Parathyroid adenoma (tissue), 2 donors: ENCODE measurements around the gene POLR1G.

ENCODE experiments used
- H2AFZ ChIP-seq: fragments of 300-600 bp; sonication (generic); one replicate; pipeline ENCODE4 v1.7.0; 2017; ENCODE audit warnings: antibody characterized with exemption, mild to moderate bottlenecking
- H3K27ac ChIP-seq: fragments of 300-600 bp; sonication (generic); one replicate; pipeline ENCODE4 v1.7.0; 2017
- H3K27me3 ChIP-seq: fragments of 300-600 bp; sonication (generic); one replicate; pipeline ENCODE4 v1.7.0; 2017; ENCODE audit warnings: low read length; ENCODE audit not compliant: control insufficient read depth, insufficient read depth
- H3K36me3 ChIP-seq: fragments of 300-600 bp; sonication (generic); one replicate; pipeline ENCODE4 v1.7.0; 2017; ENCODE audit warnings: low read length; ENCODE audit not compliant: control insufficient read depth, insufficient read depth
- H3K4me1 ChIP-seq: fragments of 300-600 bp; sonication (generic); one replicate; pipeline ENCODE4 v1.7.0; 2017; ENCODE audit warnings: control low read depth
- H3K4me2 ChIP-seq: fragments of 300-600 bp; sonication (generic); one replicate; pipeline ENCODE4 v1.7.0; 2017; ENCODE audit warnings: low read length
- H3K4me3 ChIP-seq: fragments of 300-600 bp; sonication (generic); one replicate; pipeline ENCODE4 v1.7.0; 2017; ENCODE audit warnings: low read depth, low read length
- H3K79me2 ChIP-seq: fragments of 300-600 bp; sonication (generic); one replicate; pipeline ENCODE4 v1.7.0; 2017; ENCODE audit warnings: control low read depth
- H3K9ac ChIP-seq: fragments of 300-600 bp; sonication (generic); one replicate; pipeline ENCODE4 v1.7.0; 2017; ENCODE audit warnings: mild to moderate bottlenecking
- H3K9me3 ChIP-seq: fragments of 300-600 bp; sonication (generic); one replicate; pipeline ENCODE4 v1.7.0; 2017; ENCODE audit warnings: low read length; ENCODE audit not compliant: control insufficient read depth
- CTCF ChIP-seq: fragments of 300-600 bp; sonication (generic); IDR thresholded peaks from one replicate; pipeline ENCODE4 v1.7.0; 2017; ENCODE audit warnings: antibody characterized with exemption, mild to moderate bottlenecking
- donor health status: primary hyperparathyroidism.

The POLR1G gene

GRCh38 chr19:45403272-45403671 lies 3.2 kb upstream of the POLR1G start:
- Histone ChIP-seq H3K36me3 (no peaks in the 10 kb centered on the region), H3K9ac (no peak overlapping the region), H3K27me3 (no peaks in the 10 kb centered on the region), H3K79me2 (peaks cover 6% of the 10 kb centered on the region), H3K4me2 (no peak overlapping the region), H3K27ac (no peak overlapping the region), H2AFZ (no peak overlapping the region), H3K4me1 (peaks cover 8% of the 10 kb centered on the region), H3K9me3 (no peaks in the 10 kb centered on the region), H3K4me3 (no peak overlapping the region)
- TF ChIP-seq CTCF, result no peak

- Histone ChIP-seq H3K4me1 (peaks cover 8% of the 10 kb centered on the region), H3K79me2 (peaks cover 6% of the 10 kb centered on the region), H3K9me3 (no peaks in the 10 kb centered on the region), H3K27me3 (no peaks in the 10 kb centered on the region), H2AFZ (peak overlapping the region; percentile 99), H3K27ac (peak overlapping the region; percentile 99), H3K36me3 (no peaks in the 10 kb centered on the region), H3K4me2 (peak overlapping the region; percentile 59), H3K4me3 (peak overlapping the region; percentile 80), H3K9ac (peak overlapping the region; percentile 22)
- peak; percentile 70 for TF ChIP-seq CTCF
Measured at GRCh38 chr19:45403781-45404556, 2.5 kb upstream of the POLR1G start.

GRCh38 chr19:45404557-45405434 lies 1.6 kb upstream of the POLR1G start, which contains the start of gene PPP1R13L:
Gene PPP1R13L (minus strand): TSS chr19:45405069. CDS start chr19:45398318, 6,751 bp downstream.
- Histone ChIP-seq H3K4me3 (peak within 1 kb of the TSS; percentile 80), H3K9me3 (no peaks in the 10 kb centered on the region), H3K9ac (peak within 1 kb of the TSS; percentile 64), H2AFZ (peak within 1 kb of the TSS; percentile 99), H3K27ac (peak within 1 kb of the TSS; percentile 99), H3K4me1 (peaks cover 8% of the 10 kb centered on the region), H3K36me3 (no peaks in the 10 kb centered on the region), H3K4me2 (peak within 1 kb of the TSS; percentile 59), H3K79me2 (peaks cover 6% of the 10 kb centered on the region), H3K27me3 (no peaks in the 10 kb centered on the region)
- TF ChIP-seq CTCF, result no peak

- Histone ChIP-seq H3K27ac (peak overlapping the region; percentile 99), H3K9me3 (no peaks in the 10 kb centered on the region), H3K4me1 (peaks cover 8% of the 10 kb centered on the region), H3K9ac (peak overlapping the region; percentile 64), H3K36me3 (no peaks in the 10 kb centered on the region), H2AFZ (peak overlapping the region; percentile 99), H3K4me2 (peak overlapping the region; percentile 59), H3K27me3 (no peaks in the 10 kb centered on the region), H3K4me3 (peak overlapping the region; percentile 80), H3K79me2 (peaks cover 6% of the 10 kb centered on the region)
- no peak for TF ChIP-seq CTCF
Measured at GRCh38 chr19:45405435-45406225, 814 bp upstream of the POLR1G start.
